GM21381 (cell line): ENCODE data around the gene CLEC4M.
"Not testable (repeated sequence)": the region's sequence is repeated elsewhere in the genome, so short reads cannot be mapped to it uniquely, and the experiment has no call there.

ENCODE experiments used
- ATAC-seq: cut with Tn5 transposase; IDR thresholded peaks from one replicate; pipeline ENCODE4 v1.9.1; 2021; ENCODE audit warnings: mild to moderate bottlenecking, moderate library complexity; ENCODE audit not compliant: unreplicated experiment

CLEC4M gene

GRCh38 chr19:7740682-7741054, 22.4 kb upstream of the CLEC4M start:
- no peak for ATAC-seq

GRCh38 chr19:7742575-7742974, 20.5 kb upstream of the CLEC4M start:
- no peak for ATAC-seq

GRCh38 chr19:7742991-7743390, 20.1 kb upstream of the CLEC4M start:
- no peak for ATAC-seq

GRCh38 chr19:7743425-7743841, 19.6 kb upstream of the CLEC4M start:
- ATAC-seq: no peak

- ATAC-seq: no peak
These were observed 18.8 kb upstream of the CLEC4M start for GRCh38 chr19:7744199-7744786.

- no peak for ATAC-seq
These were observed 18.0 kb upstream of the CLEC4M start for GRCh38 chr19:7744871-7745650.

- ATAC-seq: not testable (repeated sequence)
These were observed 16.7 kb upstream of the CLEC4M start for GRCh38 chr19:7746306-7746705.

- no peak for ATAC-seq
These were observed 15.8 kb upstream of the CLEC4M start, which contains the start of gene CD209 for GRCh38 chr19:7746903-7747884. CD209 (minus strand) TSS chr19:7747534; CDS start chr19:7747511, 23 bp downstream.

- no peak for ATAC-seq
These were observed 14.9 kb upstream of the CLEC4M start for GRCh38 chr19:7748171-7748570.

GRCh38 chr19:7748756-7749155, 14.3 kb upstream of the CLEC4M start:
- ATAC-seq: no peak

GRCh38 chr19:7751157-7751783, 11.8 kb upstream of the CLEC4M start:
- ATAC-seq: no peak

GRCh38 chr19:7756258-7756657, 6.8 kb upstream of the CLEC4M start:
- ATAC-seq: no peak

- no peak for ATAC-seq
These were observed 5.7 kb upstream of the CLEC4M start for GRCh38 chr19:7757358-7757757.

GRCh38 chr19:7759156-7759555, 3.9 kb upstream of the CLEC4M start:
- ATAC-seq: no peak

- no peak for ATAC-seq
These were observed 653 bp downstream of the CLEC4M start for GRCh38 chr19:7763696-7764095.

GRCh38 chr19:7764157-7764556, 1.1 kb downstream of the CLEC4M start:
- ATAC-seq: not testable (repeated sequence)

- ATAC-seq: not testable (repeated sequence)
These were observed 2.0 kb downstream of the CLEC4M start for GRCh38 chr19:7765043-7765442.

GRCh38 chr19:7766535-7766934, 3.5 kb downstream of the CLEC4M start:
- no peak for ATAC-seq

- no peak for ATAC-seq
These were observed 4.4 kb downstream of the CLEC4M start for GRCh38 chr19:7767487-7767886.

- no peak for ATAC-seq
These were observed 6.1 kb downstream of the CLEC4M start for GRCh38 chr19:7769171-7769570.

- ATAC-seq: no peak
These were observed 8.0 kb downstream of the CLEC4M start for GRCh38 chr19:7771072-7771471.
